ENCODE results near the gene DNAI2. TPM values are rescaled to one million over a fixed set of nuclear protein-coding genes. Genes with fewer than 3 reads are reported as not detected.

The DNAI2 gene
- not detected in 2 replicates for polyA plus RNA-seq (2011; rRNA removed)
- not detected in 2 replicates for polyA plus RNA-seq (2012; cell fraction: cytosol; rRNA removed)
- polyA plus RNA-seq (2012; cell fraction: nucleus; rRNA removed): not detected in 2 replicates
- polyA plus RNA-seq (2017; fragmentation: RNase III; extraction: RNeasy Plus Mini Kit Qiagen cat#74134 plus additional on column Dnase treatment): not detected in 3 replicates
- not detected in 2 replicates for polyA minus RNA-seq (2011; rRNA and poly(A)+ RNA removed)

GRCh38 chr17:74274060-74274708, at the start of gene DNAI2:
Gene DNAI2 (plus strand): TSS chr17:74274234. CDS start chr17:74281818, 7,584 bp downstream.
- CTCF ChIA-PET: interaction anchor here (1.0 to 1.2 kb wide), 3 partner anchors 11 to 15 kb away, joined by 3 to 4 read pairs (median 3); no protein-coding TSS in a partner anchor
- FAIRE-seq (no peak), ATAC-seq (peak; percentile 16 to 34; a peak in 3 of 6 replicates), DNase-seq (ENCODE audit: low read depth in 1 of 2, low spot score in 1 of 2) (no peak)
- no peaks in the 10 kb centered on the region for H3K9me3 ChIP-seq
- TF ChIP-seq USF2 (IDR thresholded peaks at IDR 0.05): peak; percentile 40
- no peak for TF ChIP-seq CTCF (IDR thresholded peaks at IDR 0.05)
- 36% methylated on average over 33 of the region's 33 CpGs for WGBS (ENCODE audit: missing lambda C conversion rate)
- H3K4me1 ChIP-seq: no peaks in the 10 kb centered on the region
- no peak within 1 kb of the TSS for H3K4me3 ChIP-seq
- H3K4me2 ChIP-seq: peak within 1 kb of the TSS; percentile 45
- POLR2A ChIA-PET: interaction anchor here (0.7 kb wide), 1 partner anchor 23 kb away, joined by 4 read pairs; no protein-coding TSS in a partner anchor
- H3K27ac ChIP-seq: no peak within 1 kb of the TSS

GRCh38 chr17:74224959-74225725, 48.9 kb upstream of the DNAI2 start:
- WGBS (ENCODE audit: missing lambda C conversion rate): 77% methylated on average over 20 of the region's 20 CpGs
- DNase-seq (ENCODE audit: low read depth in 1 of 2, low spot score in 1 of 2) (no peak), FAIRE-seq (no peak), ATAC-seq (0 out of 6 replicates have a peak, but pooled peaks of 1 of the 2 experiments have one; percentile 3)
- CTCF ChIA-PET: interaction anchor here (0.8 to 1.3 kb wide), 6 partner anchors 19 to 154 kb away, joined by 3 read pairs; no protein-coding TSS in a partner anchor
- no peak for TF ChIP-seq EHF (CRISPR knock-in tag; IDR thresholded peaks at IDR 0.05)
- TF ChIP-seq HOXB13 (CRISPR knock-in tag; IDR thresholded peaks at IDR 0.05; ENCODE audit: low read depth): no peak
- no peak for TF ChIP-seq PBX3 (IDR thresholded peaks at IDR 0.05)
- no peak for TF ChIP-seq SREBF2 (IDR thresholded peaks at IDR 0.05)
- no peak for TF ChIP-seq TFCP2L1 (CRISPR knock-in tag; IDR thresholded peaks at IDR 0.05)
- TF ChIP-seq ATOH8 (CRISPR knock-in tag; IDR thresholded peaks at IDR 0.05; ENCODE audit: low read depth): no peak
- no peak for TF ChIP-seq TP53 (CRISPR knock-in tag; IDR thresholded peaks at IDR 0.05)
- no peak for TF ChIP-seq RCOR1 (IDR thresholded peaks at IDR 0.05; ENCODE audit: low read depth, low read length)
- no peak for TF ChIP-seq ZNF302 (CRISPR knock-in tag; IDR thresholded peaks at IDR 0.05)
- TF ChIP-seq JUN (IDR thresholded peaks at IDR 0.05): no peak
- H3K9me3 ChIP-seq: no peaks in the 10 kb centered on the region
- 0 out of 3 replicates have a peak, but pooled peaks cover 6% of the 10 kb centered on the region for H3K4me1 ChIP-seq
- no peak overlapping the region for H3K27ac ChIP-seq
- H3K4me2 ChIP-seq: no peak overlapping the region
- no peak overlapping the region for H3K4me3 ChIP-seq
- POLR2A ChIA-PET: no interaction called here

GRCh38 chr17:74226252-74226651, 47.8 kb upstream of the DNAI2 start:
- Histone ChIP-seq H3K27ac (no peak overlapping the region), H3K9me3 (no peaks in the 10 kb centered on the region), H3K4me2 (no peak overlapping the region), H3K4me1 (0 out of 3 replicates have a peak, but pooled peaks cover 6% of the 10 kb centered on the region), H3K4me3 (no peak overlapping the region)
- no peak for FAIRE-seq
- no peak for DNase-seq (ENCODE audit: low read depth in 1 of 2, low spot score in 1 of 2)
- POLR2A ChIA-PET: no interaction called here
- WGBS (ENCODE audit: missing lambda C conversion rate): 62% methylated on average over 6 of the region's 6 CpGs
- no peak for ATAC-seq
- TF ChIP-seq HES2 (IDR thresholded peaks at IDR 0.05) (no peak), HOXB13 (CRISPR knock-in tag; IDR thresholded peaks at IDR 0.05; ENCODE audit: low read depth) (no peak), CHD4 (IDR thresholded peaks at IDR 0.05; ENCODE audit: borderline replicate concordance) (no peak), POLR2A (IDR thresholded peaks at IDR 0.05; ENCODE audit: low read length) (no peak), SMC3 (IDR thresholded peaks at IDR 0.05) (no peak), RAD21 (conservative IDR thresholded peaks at IDR 0.05 in 1 of 2, IDR thresholded peaks at IDR 0.05 in 1 of 2) (no peak), E2F6 (IDR thresholded peaks at IDR 0.05; ENCODE audit: borderline replicate concordance, low read depth) (no peak), JUN (IDR thresholded peaks at IDR 0.05) (no peak), ATOH8 (CRISPR knock-in tag; IDR thresholded peaks at IDR 0.05; ENCODE audit: low read depth) (no peak), BCL3 (IDR thresholded peaks at IDR 0.05) (no peak)
- CTCF ChIA-PET: interaction anchor here (0.8 to 2.5 kb wide), 4 partner anchors 11 to 135 kb away, joined by 3 to 11 read pairs (median 3); no protein-coding TSS in a partner anchor
